SK-N-MC (cell line): ENCODE results near the gene CCDC141.
A peak's percentile ranks its signal among the peaks of the same experiment; 100 is the strongest.

ENCODE experiments used
- DNase-seq: peaks from one replicate; pipeline ENCODE4 v3.0.0-alpha.2; 2011; ENCODE audit warnings: low read depth, low spot score
- H3K27ac ChIP-seq: fragments of 200-600 bp; sonication (generic); 2 replicates; pipeline ENCODE4 v1.5.1; 2016; ENCODE audit warnings: mixed run types
- H3K36me3 ChIP-seq: fragments of 200-600 bp; sonication (generic); 2 replicates; pipeline ENCODE4 v1.6.1; 2017; ENCODE audit warnings: antibody characterized with exemption, low read length, mixed read lengths; ENCODE audit not compliant: insufficient read depth
- H3K4me3 ChIP-seq: fragments of 200-600 bp; sonication (generic); 2 replicates; pipeline ENCODE4 v1.5.1; 2016
- H3K9ac ChIP-seq: fragments of 200-600 bp; sonication (generic); 2 replicates; pipeline ENCODE4 v1.8.0; 2017; ENCODE audit warnings: mixed run types, mixed read lengths; ENCODE audit not compliant: insufficient read length
- H3K9me3 ChIP-seq: fragments of 200-600 bp; sonication (generic); 2 replicates; pipeline ENCODE4 v1.6.1; 2017; ENCODE audit warnings: low read depth, mild to moderate bottlenecking, antibody characterized with exemption, low read length, moderate library complexity, mixed read lengths
- EZH2 ChIP-seq: fragments of 200-600 bp; sonication (generic); IDR thresholded peaks from one replicate; pipeline ENCODE4 v1.6.1; 2017; ENCODE audit warnings: antibody characterized with exemption
- FOXP2 ChIP-seq: optimal IDR thresholded peaks from 2 replicates; pipeline ENCODE3; 2011; ENCODE audit warnings: mild to moderate bottlenecking, moderate library complexity; ENCODE audit not compliant: insufficient read depth; ENCODE audit errors: extremely low read length, control extremely low read depth
- POLR2AphosphoS5 ChIP-seq: IDR thresholded peaks from 2 replicates; pipeline ENCODE4 v1.6.1; 2012; ENCODE audit warnings: mild to moderate bottlenecking, low read depth, low read length, borderline replicate concordance

The CCDC141 gene

DNA sequence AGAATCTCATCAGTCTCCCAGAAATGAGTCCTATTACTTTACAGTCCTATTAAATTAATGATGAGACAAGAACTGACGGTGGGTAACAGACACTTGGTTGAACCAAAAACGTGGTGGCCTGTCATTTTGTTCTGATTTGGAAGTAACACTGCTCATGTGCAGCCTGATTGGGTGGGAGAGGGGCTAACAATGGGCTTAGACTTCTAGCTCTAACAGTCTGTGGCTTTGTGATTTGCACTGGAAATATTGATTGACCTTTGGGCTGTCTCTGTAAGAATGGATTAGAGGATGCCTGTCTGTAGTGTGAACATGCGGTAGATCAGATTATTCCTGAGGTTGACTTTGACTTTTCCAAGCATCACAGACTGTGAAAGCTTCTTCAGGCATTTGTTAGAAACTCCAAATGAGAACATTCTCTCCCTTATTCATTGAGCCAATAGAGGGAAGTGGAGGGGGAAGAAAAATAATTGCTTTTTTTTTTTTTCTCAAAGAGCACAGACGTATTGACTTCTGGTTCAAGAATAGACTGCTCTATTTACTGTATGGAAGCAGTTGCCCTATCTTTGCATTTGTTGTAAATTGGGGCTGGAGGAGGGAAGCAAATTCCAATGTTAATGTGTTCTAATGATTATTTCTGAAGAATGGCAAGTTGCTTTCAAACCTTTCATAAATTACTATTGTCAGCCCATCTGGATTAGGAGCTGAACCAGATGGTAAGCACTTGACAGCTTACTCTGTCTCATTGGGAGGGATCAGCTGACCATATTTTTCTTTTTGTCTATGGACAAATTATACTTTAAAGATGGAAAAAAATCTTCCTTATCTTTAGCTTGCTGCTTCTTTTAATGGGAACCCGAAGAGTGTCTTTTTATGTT, 156.9 kb downstream of the CCDC141 start:
- no peak for TF ChIP-seq FOXP2
- no peak for TF ChIP-seq EZH2
- no peak for TF ChIP-seq POLR2AphosphoS5
- Histone ChIP-seq H3K9ac (no peak overlapping the region), H3K27ac (no peak overlapping the region), H3K9me3 (no peaks in the 10 kb centered on the region), H3K4me3 (no peak overlapping the region), H3K36me3 (no peaks in the 10 kb centered on the region)
- no peak for DNase-seq

- H3K9ac ChIP-seq = no peak overlapping the region
- no peaks in the 10 kb centered on the region for H3K36me3 ChIP-seq
- H3K27ac ChIP-seq = no peak overlapping the region
- no peak overlapping the region for H3K4me3 ChIP-seq
- no peak for DNase-seq
- H3K9me3 ChIP-seq = no peaks in the 10 kb centered on the region
- TF ChIP-seq FOXP2 (no peak), POLR2AphosphoS5 (no peak), EZH2 (no peak)
Measured at GRCh38 chr2:178891959-178892485, 157.9 kb downstream of the CCDC141 start.

DNA sequence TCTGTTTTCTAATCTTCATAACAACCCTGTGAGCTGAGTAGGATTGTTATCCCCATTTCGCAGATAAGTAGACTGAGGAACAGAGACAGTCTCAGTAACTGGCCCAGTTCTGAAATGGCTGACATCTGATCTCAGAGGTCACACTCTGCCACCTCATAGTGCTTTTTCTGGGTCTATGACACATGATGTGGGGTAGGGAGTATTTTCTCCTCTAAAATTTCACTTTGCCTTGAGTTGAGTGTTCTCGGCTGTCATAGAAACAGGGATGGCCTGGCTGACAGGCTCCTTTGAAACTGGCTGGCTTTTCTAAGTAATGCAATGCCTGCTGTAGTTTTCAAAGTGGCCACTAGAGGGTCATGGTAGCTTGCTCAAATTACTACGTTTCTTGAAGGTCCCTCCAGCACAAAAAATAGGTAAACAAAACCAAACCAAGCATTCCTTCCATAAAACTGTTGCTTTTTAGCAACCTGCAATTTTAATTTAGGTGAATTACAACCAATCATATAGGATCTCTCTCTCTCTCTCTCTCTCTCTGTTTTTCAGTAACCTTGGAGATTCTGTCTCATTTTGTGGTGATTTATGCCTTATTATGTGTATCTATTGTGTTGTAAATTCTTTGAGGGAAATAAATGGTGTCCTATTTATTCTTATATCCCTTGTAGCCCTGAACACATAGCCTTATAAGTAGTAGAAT, 158.5 kb downstream of the CCDC141 start:
- Histone ChIP-seq H3K9ac (no peak overlapping the region), H3K9me3 (no peaks in the 10 kb centered on the region), H3K27ac (no peak overlapping the region), H3K36me3 (no peaks in the 10 kb centered on the region), H3K4me3 (no peak overlapping the region)
- TF ChIP-seq POLR2AphosphoS5 = no peak
- TF ChIP-seq EZH2 = no peak
- no peak for TF ChIP-seq FOXP2
- DNase-seq = peak; percentile 39

GRCh38 chr2:178886006-178886405, 163.9 kb downstream of the CCDC141 start:
- Histone ChIP-seq H3K9me3 (no peaks in the 10 kb centered on the region), H3K9ac (no peak overlapping the region), H3K4me3 (no peak overlapping the region), H3K27ac (no peak overlapping the region), H3K36me3 (no peaks in the 10 kb centered on the region)
- TF ChIP-seq EZH2 (no peak), FOXP2 (no peak), POLR2AphosphoS5 (no peak)
- DNase-seq = no peak

DNA sequence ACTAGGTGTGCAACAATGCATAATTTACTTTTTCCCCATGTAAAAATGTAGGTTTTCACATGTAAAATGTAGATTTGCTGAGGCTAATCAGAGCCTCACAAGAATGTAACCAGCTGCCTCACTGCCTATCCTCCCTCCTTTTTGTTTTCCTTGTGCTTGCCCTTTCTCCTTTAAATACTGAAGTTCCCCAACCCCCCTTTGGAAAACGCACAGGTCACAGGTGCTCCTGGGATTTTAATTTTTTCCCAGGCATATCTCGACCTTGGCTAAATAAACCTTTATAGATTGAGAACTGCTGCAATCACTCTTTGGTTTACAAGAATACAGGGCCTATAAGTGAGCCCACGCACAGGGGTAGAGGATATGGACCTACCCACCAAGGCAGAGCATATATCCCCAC, 165.5 kb downstream of the CCDC141 start:
- no peak for DNase-seq
- Histone ChIP-seq H3K36me3 (no peaks in the 10 kb centered on the region), H3K4me3 (no peak overlapping the region), H3K9me3 (no peaks in the 10 kb centered on the region), H3K9ac (no peak overlapping the region), H3K27ac (no peak overlapping the region)
- TF ChIP-seq FOXP2 (no peak), POLR2AphosphoS5 (no peak), EZH2 (no peak)

DNA sequence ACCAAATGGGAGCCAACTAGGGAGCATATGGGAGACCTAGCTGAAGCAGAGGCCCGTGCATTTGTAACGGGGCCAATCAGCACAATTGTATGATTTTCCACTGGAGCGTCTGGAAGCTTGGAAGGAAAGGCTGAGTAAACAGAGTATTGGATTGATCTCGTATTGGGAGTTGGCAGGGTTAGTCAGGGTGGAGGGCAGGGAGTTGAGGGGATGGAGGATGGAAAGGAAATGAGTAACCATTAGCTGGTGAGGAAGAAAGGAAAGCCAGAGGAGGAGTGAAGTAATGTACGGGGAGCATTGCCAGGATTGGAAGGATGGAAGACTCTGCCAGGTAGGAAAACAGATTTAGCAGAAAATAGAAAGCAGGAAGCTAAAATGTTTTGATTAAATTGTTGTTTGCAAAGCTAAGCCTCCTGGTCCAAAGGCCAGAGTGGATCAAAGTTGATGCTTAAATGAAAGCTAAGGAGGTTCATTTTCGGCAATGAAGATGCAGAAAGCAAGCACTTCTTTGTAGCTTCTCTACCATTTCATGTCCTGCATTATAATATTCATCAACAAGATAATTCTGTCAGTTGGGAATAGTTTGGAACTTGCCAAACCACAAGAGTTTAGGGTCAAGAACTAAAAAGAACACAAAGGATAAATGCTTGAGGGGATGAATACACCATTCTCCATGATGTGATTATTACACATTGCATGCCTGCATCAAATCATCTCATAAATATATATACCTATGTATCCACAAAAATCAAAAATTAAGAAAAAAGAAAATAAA, 167.1 kb downstream of the CCDC141 start:
- no peak overlapping the region for H3K9ac ChIP-seq
- H3K36me3 ChIP-seq = no peaks in the 10 kb centered on the region
- no peak overlapping the region for H3K27ac ChIP-seq
- no peak for DNase-seq
- H3K4me3 ChIP-seq = no peak overlapping the region
- TF ChIP-seq FOXP2 = no peak
- TF ChIP-seq POLR2AphosphoS5 = no peak
- TF ChIP-seq EZH2 = no peak
- no peaks in the 10 kb centered on the region for H3K9me3 ChIP-seq

GRCh38 chr2:178881075-178881474, 168.9 kb downstream of the CCDC141 start:
- no peak overlapping the region for H3K27ac ChIP-seq
- H3K9me3 ChIP-seq = no peaks in the 10 kb centered on the region
- H3K36me3 ChIP-seq = no peaks in the 10 kb centered on the region
- TF ChIP-seq EZH2 = no peak
- TF ChIP-seq POLR2AphosphoS5 = no peak
- no peak for TF ChIP-seq FOXP2
- DNase-seq = no peak
- H3K4me3 ChIP-seq = no peak overlapping the region
- no peak overlapping the region for H3K9ac ChIP-seq

- Histone ChIP-seq H3K36me3 (no peaks in the 10 kb centered on the region), H3K9me3 (no peaks in the 10 kb centered on the region), H3K27ac (no peak overlapping the region), H3K4me3 (no peak overlapping the region), H3K9ac (no peak overlapping the region)
- DNase-seq = no peak
- TF ChIP-seq POLR2AphosphoS5 (no peak), EZH2 (no peak), FOXP2 (no peak)
Measured at GRCh38 chr2:178880257-178880656, 169.7 kb downstream of the CCDC141 start.
